NCI-H2029 treated with DMSO at 0.1 percent for 48 hours (cell line): Measurements from ENCODE around the gene CYB561D2.

Experiments used
- DNase-seq: peaks from one replicate; lab custom pipeline; 2025; lab: John Stamatoyannopoulos, UW

CYB561D2 gene

GRCh38 chr3:50341996-50342650 is 8.5 kb upstream of the CYB561D2 start:
- no peak for DNase-seq

GRCh38 chr3:50342813-50343633 is 7.6 kb upstream of the CYB561D2 start:
- DNase-seq, result no peak

DNA sequence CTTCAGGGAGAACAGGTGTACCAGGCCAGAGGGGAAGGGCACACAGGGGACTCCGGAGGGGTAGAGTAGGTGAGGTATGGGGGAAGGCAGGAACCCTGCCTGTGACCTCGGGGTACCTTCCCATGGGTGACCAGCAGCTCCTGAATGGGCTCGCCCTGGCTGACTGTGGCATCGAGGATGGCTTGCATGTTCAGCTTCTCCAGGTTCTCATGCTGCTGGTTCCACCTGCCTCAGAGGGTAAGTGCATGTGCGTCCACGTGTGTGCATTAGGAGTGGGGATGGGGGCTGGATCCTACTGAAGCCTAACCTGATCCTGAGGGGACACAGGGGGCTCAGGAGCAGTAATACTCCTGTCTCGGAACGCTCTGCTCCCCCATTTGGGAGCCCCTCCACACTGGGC is 5.7 kb upstream of the CYB561D2 start:
- DNase-seq, result no peak

DNA sequence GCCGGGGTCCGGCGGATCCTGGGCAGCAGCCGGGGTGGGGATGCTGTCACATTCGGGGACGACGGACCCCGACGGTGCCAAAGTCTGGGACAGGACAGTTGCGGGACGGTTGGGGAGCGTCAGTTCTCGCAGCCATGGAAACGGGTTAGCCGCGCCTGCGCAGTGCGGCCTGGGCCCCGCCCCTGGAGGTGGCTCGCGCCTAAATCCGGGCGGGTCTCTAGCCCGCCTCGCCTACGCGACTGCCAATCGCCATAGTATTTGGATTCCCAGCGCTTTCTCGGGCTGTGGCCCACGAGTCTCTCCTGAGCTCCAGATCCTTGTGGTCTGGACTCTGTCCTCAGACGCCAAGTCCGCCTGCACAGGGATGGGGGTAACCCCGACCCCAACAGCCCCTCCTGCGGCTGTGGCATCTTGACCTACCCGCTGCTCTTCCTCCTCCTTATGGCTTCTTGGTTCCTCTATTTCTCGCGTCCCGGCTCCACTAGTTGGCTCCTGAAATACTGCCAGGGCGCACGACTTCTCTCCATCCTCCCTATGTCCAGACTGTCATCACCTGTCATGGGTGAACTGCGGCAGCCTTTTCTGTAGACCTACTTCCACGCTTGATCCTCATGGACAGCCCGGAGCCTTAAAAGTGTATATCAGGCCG is 5.0 kb upstream of the CYB561D2 start, which contains the start of gene ZMYND10:
TSS of gene ZMYND10 (minus strand) at position 147 of the 649 bp plus-strand sequence. CDS start 153 bp downstream, outside the sequence.
- no peak for DNase-seq

DNA sequence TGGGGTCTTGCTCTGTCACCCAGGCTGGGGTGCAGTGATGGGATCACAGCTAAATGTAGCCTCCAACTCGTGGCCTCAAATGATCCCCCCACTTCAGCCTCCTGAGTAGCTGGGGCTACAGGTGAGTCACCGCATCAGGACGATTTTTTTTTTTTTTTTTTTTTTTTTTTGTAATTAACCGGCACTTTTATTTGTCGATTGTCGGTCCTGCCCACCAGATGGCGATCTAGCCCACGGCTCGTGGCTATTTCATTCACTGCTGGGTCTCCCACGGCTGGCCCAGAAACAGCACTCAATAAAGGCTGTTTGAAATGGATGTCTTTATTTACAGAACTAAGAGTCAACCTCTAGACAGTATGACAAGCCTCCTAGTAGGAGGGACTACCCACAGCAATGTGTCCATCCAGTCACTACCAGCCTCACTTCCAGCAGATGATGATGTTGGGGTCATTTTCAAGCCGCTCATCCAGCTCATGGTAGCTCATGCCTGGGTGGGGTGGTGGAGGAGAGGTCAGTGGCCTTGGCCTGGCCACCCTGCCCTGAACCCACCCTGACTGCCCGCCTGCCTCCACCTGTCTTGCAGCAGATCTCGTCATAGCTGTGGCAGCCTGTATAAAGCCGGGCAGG is 3.4 kb upstream of the CYB561D2 start:
- DNase-seq, result no peak

DNA sequence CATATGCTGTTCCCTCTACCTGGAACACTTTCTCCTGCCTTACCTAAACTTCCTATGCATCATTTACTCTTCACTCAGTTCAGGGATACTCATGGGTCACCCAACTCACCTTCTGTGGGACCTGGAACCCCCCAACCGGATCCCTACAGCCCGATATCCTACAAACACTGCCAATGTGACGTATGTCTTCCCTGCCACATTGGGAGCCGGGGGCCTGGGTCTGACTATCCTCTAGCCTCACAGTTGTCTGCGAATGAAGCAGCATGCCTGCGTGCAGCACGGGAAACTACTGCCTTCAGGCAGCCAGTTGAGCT is 492 bp upstream of the CYB561D2 start:
- DNase-seq, result no peak

- no peak for DNase-seq
Observed at GRCh38 chr3:50351323-50351697, 648 bp downstream of the CYB561D2 start.

- DNase-seq, result no peak
Observed at GRCh38 chr3:50352781-50353180, 2.1 kb downstream of the CYB561D2 start.

DNA sequence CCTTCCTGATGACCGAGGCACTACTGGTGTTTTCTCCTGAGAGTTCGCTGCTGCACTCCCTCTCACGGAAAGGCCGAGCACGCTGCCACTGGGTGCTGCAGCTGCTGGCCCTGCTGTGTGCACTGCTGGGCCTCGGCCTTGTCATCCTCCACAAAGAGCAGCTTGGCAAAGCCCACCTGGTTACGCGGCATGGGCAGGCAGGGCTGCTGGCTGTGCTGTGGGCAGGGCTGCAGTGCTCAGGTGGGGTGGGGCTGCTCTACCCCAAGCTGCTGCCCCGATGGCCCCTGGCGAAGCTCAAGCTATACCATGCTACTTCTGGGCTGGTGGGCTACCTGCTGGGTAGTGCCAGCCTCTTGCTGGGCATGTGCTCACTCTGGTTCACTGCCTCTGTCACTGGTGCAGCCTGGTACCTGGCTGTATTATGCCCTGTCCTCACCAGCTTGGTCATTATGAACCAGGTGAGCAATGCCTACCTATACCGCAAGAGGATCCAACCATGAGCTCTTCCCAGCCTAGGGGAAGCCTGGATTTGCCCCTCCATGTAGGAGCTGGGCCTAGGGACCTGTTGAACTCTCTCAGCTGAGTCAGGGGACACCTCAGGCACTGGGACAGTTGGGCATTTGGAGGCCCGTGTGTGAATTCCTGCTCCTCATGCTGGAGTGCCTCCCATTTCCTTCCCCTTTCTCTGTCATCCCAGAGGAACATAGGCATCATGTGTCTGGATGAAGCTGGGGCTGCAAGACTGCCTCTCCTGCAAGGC is 2.8 kb downstream of the CYB561D2 start:
- no peak for DNase-seq

DNA sequence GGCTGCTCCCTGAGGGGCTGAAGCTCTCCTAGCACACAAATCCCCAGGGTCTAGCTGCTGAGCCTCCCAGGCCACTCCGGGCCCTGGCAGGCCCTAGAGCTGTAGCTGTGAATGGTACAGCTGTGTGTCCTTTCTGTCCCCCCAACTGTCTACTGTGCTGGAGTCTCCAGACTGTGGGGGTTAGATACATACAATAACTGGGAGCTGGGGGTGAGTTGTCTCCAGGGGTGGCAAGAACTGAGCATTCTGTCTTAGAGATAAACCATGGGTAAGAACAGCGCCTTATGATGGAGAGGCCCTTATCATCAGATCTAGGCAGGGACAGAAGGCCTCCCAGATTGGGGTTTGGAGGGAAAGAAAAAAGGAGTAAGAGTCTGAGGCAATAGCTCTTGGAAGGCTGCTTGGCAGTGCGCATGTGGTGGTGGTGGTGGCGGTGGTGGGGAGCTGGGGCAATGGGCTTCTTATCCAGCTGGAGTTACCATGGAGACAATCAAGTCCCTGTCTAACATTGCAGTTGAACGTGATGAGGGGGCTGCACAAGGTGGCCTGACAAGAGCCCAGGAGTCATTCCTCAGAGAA is 3.6 kb downstream of the CYB561D2 start:
- no peak for DNase-seq

GRCh38 chr3:50354850-50355249 is 4.2 kb downstream of the CYB561D2 start:
- no peak for DNase-seq

DNA sequence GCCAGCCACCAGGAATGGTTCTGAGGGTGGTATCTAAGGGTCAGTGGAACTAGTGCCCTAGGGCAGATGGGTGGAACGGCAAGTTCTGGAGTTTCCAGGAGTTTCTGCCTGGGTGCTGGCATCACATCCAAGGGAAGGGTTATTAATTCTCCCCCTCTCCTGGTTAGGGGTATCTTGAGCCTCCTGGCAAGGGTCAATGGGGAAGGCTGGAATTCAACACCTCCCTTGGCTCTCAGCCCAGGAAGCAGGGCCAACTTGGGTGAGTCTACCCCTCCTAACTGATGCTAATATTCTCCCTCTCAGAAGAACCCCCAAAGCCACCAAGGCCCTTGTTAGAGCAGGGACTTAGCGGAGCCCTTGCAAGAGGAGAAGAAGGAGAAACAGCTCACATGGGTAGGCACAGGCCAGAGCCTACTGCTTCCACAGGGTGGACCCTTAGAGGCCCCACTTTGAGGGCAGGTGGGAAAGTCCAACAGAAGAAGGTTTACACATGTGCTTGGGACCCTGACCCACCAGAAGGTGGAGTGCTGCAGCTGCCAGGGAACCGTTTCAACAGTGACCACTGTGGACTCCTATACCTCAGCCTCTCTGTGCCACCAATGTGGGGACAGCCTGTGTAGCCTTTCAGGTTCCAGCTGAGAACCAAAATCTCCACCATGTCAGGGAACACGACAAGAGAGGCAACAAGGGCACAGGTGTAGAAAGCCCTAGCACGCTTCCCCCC is 5.3 kb downstream of the CYB561D2 start:
- no peak for DNase-seq

DNA sequence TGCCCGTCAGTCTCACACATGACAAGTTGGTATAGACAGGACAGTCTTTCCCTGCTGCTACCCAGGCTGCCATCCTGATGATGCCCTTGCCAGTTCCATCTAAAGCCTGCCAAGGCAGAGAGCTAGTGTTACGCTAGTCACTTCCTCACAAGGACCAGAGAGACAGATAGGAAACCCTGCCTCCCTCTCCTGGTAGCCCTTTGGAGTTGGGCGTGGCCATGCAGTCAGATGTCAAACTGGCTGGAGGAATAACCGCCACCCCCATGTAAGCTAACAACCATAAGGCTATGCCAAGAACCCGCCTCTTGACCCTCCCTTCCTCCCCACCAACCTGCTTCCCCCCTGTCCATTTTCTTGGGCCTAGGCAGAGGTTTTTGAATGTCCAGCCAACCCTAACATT is 5.9 kb downstream of the CYB561D2 start:
- DNase-seq, result no peak

- DNase-seq, result no peak
Observed at GRCh38 chr3:50357481-50357880, 6.8 kb downstream of the CYB561D2 start.

- no peak for DNase-seq
Observed at GRCh38 chr3:50358355-50358910, 7.8 kb downstream of the CYB561D2 start.

GRCh38 chr3:50358911-50359759 is 8.5 kb downstream of the CYB561D2 start, which contains the start of gene TMEM115:
TSS of gene TMEM115 (minus strand) at chr3:50359521. CDS start at chr3:50359063, 458 bp downstream.
- peak; percentile 73 for DNase-seq

DNA sequence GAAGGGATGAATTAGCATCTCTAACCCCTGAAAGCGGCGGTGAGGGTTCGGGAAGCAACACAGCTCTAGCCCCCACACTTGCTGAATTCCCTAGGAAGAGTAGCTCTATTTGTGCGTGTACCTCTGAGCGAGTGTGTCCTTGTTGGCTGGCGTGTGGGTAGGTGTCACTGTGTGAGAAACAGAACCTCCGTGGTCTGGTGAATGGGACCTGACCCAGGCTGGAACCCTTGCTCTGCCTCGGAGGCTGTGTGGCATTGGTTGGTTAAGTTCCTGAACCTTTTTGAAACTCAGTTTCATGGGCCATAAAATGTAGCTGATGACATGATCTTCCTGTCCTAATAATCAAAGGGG is 9.1 kb downstream of the CYB561D2 start:
- no peak for DNase-seq

GRCh38 chr3:50364573-50365079 is 14.0 kb downstream of the CYB561D2 start:
- no peak for DNase-seq

- DNase-seq, result peak; percentile 16
Observed at GRCh38 chr3:50365080-50365841, 14.6 kb downstream of the CYB561D2 start.
